ENCODE measurements around the gene SEMA3C.

The SEMA3C gene

DNA sequence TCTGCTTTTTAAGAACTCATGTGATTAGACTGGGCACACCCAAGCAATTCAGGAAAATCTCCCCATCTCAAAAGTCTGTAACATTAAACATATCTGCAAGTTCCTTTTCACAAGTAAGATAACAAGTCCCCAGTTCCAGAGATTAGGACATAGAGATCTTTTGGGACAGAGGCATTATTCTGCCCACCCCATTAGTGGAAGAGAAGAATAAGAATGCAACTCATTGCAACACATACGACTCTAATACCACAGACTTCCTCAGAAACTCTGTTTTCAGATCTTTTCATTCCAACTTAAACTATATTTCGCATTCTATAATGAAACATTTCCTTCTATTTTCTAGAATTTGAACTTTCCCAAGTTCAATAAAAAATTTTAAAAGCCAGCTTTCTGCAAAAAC, 137.7 kb downstream of the SEMA3C start:
- TF ChIP-seq CTCF (IDR thresholded peaks at IDR 0.05), result no peak

DNA sequence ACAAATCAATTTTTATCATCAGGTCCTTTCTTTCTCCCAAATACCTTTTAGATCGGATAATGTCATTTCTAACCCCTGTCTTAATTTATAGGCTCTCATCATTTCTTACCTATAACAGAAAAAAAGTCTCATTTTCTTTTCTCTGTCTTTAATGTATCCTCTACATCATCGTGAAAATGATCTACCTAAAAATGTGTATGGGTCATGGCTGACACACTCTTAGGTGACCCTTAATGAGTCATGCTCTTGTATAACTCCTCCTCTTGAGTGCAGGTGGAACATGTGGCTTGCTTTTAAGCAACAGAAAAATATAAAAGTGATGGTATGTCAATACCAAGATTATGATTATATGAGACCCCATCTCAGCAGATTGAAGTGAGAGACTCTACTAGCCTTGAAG, 139.4 kb downstream of the SEMA3C start:
- no peak for TF ChIP-seq CTCF (IDR thresholded peaks at IDR 0.05)

DNA sequence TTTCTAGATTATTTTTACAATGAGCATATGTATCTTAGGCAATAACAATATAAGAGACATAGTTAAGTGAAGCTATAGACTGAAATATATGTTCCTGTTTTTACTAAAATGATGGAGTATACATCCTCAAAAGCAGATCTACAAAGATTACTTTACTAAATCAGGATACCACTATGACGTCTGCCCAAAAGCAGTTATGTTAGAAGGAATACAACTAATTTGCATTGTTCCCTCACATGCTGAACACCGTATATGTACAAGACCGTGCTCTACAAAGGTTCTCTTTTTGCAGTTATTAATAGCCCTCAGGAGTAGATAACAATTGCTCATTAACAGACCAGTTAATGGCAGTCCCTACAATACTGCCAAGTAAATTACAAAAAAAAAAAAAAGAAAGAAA, 143.0 kb downstream of the SEMA3C start:
- no peak for TF ChIP-seq CTCF (IDR thresholded peaks at IDR 0.05)

- TF ChIP-seq CTCF (IDR thresholded peaks at IDR 0.05), result no peak
Observed at GRCh38 chr7:80775482-80775881, 143.4 kb downstream of the SEMA3C start.

GRCh38 chr7:80774843-80775242, 144.0 kb downstream of the SEMA3C start:
- TF ChIP-seq CTCF (IDR thresholded peaks at IDR 0.05), result no peak

- TF ChIP-seq CTCF (IDR thresholded peaks at IDR 0.05), result no peak
Observed at GRCh38 chr7:80773787-80774508, 144.9 kb downstream of the SEMA3C start.

DNA sequence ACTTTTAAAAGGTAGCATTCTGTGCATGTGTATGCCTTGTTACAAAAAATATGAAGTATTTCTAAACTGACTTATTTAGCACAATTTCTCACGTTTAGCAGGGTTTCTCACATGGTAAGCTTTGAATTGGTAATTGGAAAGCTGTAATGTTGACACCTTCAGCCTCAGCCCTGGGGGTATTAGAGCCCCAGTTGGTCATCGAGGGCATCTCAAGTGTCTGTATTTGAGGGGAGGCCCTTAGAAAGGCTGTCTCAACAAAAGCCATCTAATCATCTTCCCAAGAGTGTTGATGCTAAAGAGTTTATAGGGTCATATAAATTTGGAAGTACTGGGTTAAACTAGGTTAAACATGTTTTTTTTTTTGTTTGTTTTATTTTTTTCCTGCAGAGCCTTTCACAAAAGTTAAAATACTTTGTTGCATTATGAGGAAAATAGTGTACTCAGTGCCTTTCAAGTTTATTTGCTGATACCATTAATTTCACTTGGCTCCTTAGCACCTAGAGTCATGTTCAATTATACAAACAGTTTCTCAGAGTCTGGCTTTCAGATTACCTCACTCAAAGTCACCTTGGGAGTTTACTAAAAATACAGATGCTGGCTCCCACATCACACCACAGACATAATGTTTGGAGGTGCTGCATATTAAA, 146.4 kb downstream of the SEMA3C start:
- no peak for TF ChIP-seq CTCF (IDR thresholded peaks at IDR 0.05)
